ENCODE results near the gene CTNNBIP1. TPM values are rescaled to one million over a fixed set of nuclear protein-coding genes. Genes with fewer than 3 reads are reported as not detected.

CTNNBIP1 gene
- total RNA-seq, 1 donor from 2014 or later = 40.1 TPM

- DNase-seq = no peak
These were observed 6.1 kb downstream of the CTNNBIP1 start for GRCh38 chr1:9903801-9904527.

DNA sequence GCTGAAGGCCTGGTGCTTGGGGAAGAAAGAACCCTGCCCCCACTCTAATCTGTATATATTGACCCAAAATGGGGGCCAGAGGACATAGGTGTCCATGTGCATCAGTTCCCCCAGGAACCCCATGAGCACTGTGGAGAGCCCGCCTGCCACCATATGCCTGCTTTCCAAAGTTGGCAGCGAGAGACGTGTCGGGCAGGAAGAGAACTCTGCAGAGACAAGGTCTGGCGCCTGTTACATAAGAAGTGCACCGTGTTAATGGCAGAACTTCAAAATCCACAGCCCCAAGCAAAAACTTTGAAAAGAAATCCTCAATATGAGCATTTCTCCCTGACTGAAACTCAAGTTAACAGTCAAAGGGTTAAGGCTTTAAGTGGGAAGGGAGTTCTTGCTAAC, 8.0 kb downstream of the CTNNBIP1 start:
- no peak for DNase-seq

DNA sequence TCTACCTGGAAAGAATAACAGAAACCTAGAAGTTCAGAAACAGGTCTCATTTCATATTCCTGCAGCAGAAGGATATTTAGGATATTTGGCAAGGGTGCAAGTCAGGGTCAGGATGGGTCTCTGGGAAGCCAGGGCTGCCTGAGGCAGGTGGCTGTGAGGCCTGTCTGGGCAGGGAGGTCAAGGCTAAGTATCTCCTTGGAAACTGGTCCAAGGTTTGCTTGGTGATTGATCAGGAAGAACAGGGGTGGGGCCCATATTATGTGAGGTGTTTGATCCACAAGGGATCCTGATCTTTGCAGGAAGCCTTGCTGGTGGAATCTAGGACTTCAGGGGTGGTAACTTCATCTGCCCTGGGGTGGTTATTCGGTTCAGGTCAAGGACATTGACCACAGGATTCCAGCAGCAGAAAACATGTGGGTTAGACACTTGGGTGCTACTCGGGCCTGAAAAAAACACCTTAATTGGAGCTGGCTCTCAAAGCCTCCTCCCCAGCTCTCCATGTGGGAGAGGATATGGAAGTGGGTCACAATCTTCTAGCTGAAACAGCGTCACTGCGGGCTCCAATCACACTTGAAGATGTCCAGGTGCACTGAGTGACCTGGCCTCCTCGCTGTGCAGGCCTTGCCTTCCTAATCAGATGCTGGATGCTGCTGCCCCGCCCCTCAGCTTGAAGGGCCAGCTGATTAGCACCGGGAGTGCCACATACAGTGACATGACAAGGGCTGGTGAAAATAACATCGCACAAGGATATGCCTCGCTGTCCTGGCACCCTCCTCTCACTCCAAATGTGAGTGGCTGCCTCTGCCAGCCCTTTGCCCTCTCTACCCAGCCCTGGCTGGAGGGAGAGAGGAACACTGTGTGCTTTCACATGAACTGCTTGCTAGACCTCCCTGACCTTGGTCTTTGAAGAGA, 8.7 kb downstream of the CTNNBIP1 start:
- no peak for DNase-seq

GRCh38 chr1:9900142-9901043, 9.7 kb downstream of the CTNNBIP1 start:
- DNase-seq = no peak

- DNase-seq = no peak
These were observed 16.0 kb downstream of the CTNNBIP1 start for GRCh38 chr1:9894115-9894514.

DNA sequence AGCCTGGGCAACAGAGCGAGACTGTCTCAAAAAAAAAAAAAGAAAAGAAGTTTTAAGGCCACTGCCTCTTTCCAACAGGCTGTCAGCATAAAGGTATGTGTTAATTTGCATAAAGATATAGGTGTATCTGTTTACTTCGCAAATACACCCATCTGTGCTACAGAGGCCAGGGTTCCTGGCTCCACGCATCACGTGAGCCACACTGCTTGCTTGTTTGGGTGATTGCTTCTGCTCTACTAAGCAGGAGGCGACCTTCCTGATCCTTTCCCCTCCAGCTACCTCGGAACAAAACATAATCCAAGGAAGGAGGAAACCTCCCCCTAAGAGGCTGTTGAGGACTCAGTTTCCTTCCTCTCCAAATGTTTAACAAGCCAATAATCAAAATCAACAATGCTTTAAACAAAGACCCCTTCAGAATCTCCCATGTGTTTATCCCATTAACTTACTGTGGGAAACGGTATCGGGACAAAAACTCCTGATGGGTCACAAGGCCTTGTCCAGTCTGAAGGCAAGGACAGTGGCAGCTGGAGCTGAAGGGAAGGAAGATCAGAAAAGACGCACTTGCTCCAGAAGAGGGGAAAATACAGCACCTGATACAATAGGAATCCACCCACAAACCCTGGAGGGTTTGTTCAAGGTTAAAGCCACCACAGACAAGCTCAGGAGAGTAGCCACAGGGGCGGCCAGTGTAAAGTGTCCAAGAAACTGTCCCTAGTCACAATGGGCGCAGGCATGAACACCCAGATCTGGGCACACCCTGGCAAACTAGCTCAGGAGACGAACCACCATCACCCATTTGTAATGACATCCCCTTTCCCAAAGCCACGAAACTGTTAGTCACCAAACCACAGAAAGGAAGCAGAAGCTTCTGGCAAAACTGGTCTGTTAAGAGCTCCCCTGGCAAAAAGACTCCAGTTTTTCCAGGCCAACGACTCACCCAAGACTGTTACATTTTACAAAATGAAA, 17.2 kb downstream of the CTNNBIP1 start:
- DNase-seq = no peak

- no peak for DNase-seq
These were observed 18.9 kb downstream of the CTNNBIP1 start for GRCh38 chr1:9891207-9891606.

GRCh38 chr1:9890224-9890731, 19.8 kb downstream of the CTNNBIP1 start:
- no peak for DNase-seq

GRCh38 chr1:9889411-9889810, 20.7 kb downstream of the CTNNBIP1 start:
- DNase-seq = no peak

DNA sequence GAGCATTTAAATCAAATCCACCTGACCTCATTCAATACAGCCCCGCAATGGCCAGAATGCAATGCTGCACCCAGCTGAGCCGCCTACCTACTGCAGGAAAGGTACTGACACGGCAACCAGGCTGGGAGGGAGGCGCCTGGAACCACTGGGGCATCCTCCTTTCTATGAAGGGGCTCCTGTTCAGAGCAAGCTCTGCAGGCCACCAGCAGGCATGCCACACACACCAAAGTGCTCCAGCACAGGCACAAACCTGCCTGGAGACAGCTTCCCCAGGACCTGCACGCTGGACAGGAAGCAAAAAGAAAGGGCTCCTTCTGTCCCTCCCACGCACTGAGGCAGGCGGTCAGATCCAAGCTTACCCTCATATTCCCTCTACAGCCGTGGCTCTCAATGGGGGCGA, 21.2 kb downstream of the CTNNBIP1 start:
- DNase-seq = no peak

DNA sequence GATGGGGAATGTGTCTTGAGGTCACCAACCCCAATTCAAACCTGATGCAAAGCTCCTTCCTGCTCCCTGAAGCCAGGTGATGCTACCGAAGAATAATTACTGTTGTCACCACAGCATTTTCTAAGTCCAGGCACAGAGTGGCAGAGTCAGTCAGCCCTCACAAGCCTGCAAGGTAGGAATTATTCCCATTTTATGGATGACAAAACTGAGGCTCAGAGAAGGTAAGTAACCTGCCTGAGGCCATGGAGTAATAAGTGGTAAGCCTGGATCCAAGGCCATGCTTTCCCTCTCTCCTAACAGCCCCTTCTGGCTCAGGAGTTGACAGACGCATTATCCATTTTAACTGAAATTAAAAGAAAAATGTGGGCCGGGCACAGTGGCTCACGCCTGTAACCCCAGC, 23.0 kb downstream of the CTNNBIP1 start:
- no peak for DNase-seq

DNA sequence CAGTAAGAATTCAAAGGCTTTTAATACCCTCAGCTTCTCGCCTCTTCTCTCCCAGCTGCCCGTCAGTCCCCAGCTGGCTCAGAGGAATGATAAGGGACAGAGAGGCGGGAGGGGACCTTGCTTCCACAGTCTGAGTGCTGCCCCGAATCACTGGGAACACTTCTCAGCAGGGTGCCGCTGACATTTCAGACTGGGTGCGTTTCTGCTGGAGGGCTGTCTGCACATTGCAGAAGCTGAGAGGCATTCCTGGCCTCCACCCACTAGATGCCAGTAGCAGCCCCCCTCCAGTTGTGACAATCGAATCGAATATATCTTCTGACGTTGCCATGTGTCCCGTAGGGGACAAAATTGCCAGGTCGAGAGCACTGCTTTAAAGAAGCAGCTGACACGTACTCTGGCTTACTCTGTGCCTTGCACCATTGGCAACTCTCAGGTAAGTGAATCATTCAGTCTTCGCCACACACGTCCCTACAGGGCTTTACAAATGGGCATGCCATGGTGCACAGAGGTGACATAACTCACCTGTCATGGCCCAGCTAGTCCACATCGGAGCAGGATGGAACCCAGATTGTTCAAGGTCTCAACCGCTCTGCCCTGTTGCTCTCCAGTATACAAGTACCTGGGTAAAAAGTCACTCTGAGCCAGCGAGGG, 23.9 kb downstream of the CTNNBIP1 start:
- no peak for DNase-seq

DNA sequence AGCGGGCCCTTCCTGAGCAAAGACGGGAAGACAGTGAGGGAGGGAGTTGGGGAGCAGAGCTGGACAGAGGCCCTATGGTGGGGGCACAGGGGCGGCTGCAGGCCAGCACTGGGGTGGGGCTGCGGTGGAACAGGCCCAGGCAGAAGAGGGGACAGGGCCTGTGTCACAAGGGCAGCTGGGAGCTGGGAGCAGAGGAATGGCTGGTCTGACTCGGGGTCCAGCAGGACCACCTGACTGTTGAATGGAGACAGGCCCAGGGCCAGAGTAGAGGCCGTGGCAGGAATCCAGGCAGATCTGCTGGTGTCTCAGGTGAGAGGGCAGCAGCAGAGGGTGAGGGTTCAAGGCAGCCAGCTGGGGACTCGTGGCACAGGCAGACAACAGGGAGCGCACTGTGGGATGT, 25.3 kb downstream of the CTNNBIP1 start:
- no peak for DNase-seq

- no peak for DNase-seq
These were observed 26.3 kb downstream of the CTNNBIP1 start for GRCh38 chr1:9883585-9884449.

GRCh38 chr1:9882945-9883303, 27.1 kb downstream of the CTNNBIP1 start:
- no peak for DNase-seq

GRCh38 chr1:9882296-9882944, 27.6 kb downstream of the CTNNBIP1 start:
- DNase-seq = no peak

DNA sequence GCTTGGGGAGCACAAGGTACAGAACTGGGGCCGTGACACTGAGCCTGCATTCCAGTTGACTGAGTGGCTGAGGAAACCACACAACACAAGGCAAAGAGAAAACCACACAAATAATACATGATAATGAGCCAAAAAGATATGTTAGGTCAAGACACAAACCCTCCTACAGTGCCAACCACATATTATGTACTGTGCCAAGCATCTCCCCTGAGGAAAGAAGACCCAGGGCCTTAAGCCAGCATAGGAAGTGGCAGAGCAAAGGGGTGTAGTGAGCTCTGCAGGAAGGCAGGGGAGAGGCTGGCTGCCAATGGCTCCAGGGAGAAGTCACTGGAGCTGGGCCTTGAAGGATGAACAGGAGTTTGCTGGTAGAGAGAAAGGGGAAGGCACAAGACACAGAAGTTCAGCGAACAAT, 28.2 kb downstream of the CTNNBIP1 start:
- no peak for DNase-seq

- DNase-seq = no peak
These were observed 31.7 kb downstream of the CTNNBIP1 start for GRCh38 chr1:9878404-9878803.

- no peak for DNase-seq
These were observed 32.1 kb downstream of the CTNNBIP1 start for GRCh38 chr1:9877962-9878361.
